Stomach (tissue), 9 donors: Measurements from ENCODE around the gene KRTAP4-2. TPM values are rescaled to one million over a fixed set of nuclear protein-coding genes. Genes with fewer than 3 reads are reported as not detected.

ENCODE experiments used
- DNase-seq, 2 donors: peaks; one replicate each; pipeline versions ENCODE4 v3.0.0 to v3.0.0-alpha.2; 2013 to 2019
- H3K27ac ChIP-seq, 5 donors: fragments of 200-600 bp in 4 of 5; sonication (generic) in 4 of 5; one replicate each; pipeline ENCODE4 v1.5.1; 2013 to 2019; ENCODE audit warnings: mild to moderate bottlenecking in 1 of 5, moderate library complexity in 1 of 5
- H3K27me3 ChIP-seq, 3 donors: fragments of 200-600 bp; sonication (generic); one replicate each; pipeline ENCODE4 v1.5.1; 2017 to 2019; ENCODE audit warnings: mixed run types in 1 of 3
- H3K36me3 ChIP-seq, 4 donors: fragments of 200-600 bp; sonication (generic); 1 replicate in 3 of 4; 2 replicates in 1 of 4; pipeline ENCODE4 v1.5.1; 2016 to 2019
- H3K4me1 ChIP-seq, 4 donors: fragments of 200-600 bp; sonication (generic); one replicate each; pipeline ENCODE4 v1.5.1; 2016 to 2019
- H3K4me3 ChIP-seq, 4 donors: fragments of 200-600 bp; sonication (generic) in 3 of 4; one replicate each; pipeline ENCODE4 v1.5.1; 2016 to 2019; ENCODE audit warnings: mild to moderate bottlenecking in 1 of 4
- H3K9me3 ChIP-seq, 4 donors: fragments of 200-600 bp; sonication (generic); one replicate each; pipeline ENCODE4 v1.5.1; 2016 to 2019
- CTCF ChIP-seq, 7 experiments: fragments of 450-650 bp in 4 of 7; fragments of 200-600 bp in 3 of 7; sonication (generic) in 3 of 7; IDR thresholded peaks; one replicate each; pipeline ENCODE4 v1.5.1; 2016 to 2019; ENCODE audit warnings: antibody characterized with exemption in 7 of 7, control low read depth in 2 of 7, mild to moderate bottlenecking in 1 of 7
- EP300 ChIP-seq: sonication (generic); formaldehyde crosslinking; IDR thresholded peaks from one replicate; pipeline ENCODE4 v1.6.1; 2017; ENCODE audit warnings: antibody characterized with exemption
- POLR2A ChIP-seq, 4 donors: fragments of 450-650 bp; IDR thresholded peaks; one replicate each; pipeline ENCODE4 v1.6.1; 2016; ENCODE audit warnings: antibody characterized with exemption in 4 of 4, control low read depth in 2 of 4, mild to moderate bottlenecking in 1 of 4, moderate library complexity in 1 of 4
- POLR2AphosphoS5 ChIP-seq, 3 donors: sonication (generic); formaldehyde crosslinking; IDR thresholded peaks; one replicate each; pipeline ENCODE4 v1.6.1; 2016; ENCODE audit warnings: antibody characterized with exemption in 3 of 3
- WGBS, 5 donors: extraction: QIAGEN DNeasy Blood & Tissue Kit in 3 of 5; methylation state at CpG; one replicate each; pipeline versions ENCODE4 v1.1.5 to v1.1.7; 2013 to 2018; 5-methylcytosine and 5-hydroxymethylcytosine counted together
- intact Hi-C: fragments of 100-400 bp; cut with DNase I; formaldehyde crosslinking; loops from one replicate; pipeline ENCODE4 v1.15.1; 2023; ENCODE audit warnings: low total_unique reads
- polyA plus RNA-seq, 3 donors: library from polyadenylated mRNA; stranded (reverse); fragments of 200-250 nt; gene quantifications; one replicate each; pipeline ENCODE4 v1.2.3, GENCODE V29; 2013
- total RNA-seq, 5 donors: library from RNA; depleted of rRNA; stranded (reverse); fragments of >200 nt; gene quantifications; one replicate each; pipeline versions ENCODE4 v1.1.0 to v1.2.3, GENCODE V29; 2014 to 2016
- donor health status: healthy with polysubstance abuse.
- donor health status: Bipolar disorder and iron deficiency.
- donor health status: healthy.

The KRTAP4-2 gene
- total and polyA plus RNA-seq, 8 donors, result not detected

DNA sequence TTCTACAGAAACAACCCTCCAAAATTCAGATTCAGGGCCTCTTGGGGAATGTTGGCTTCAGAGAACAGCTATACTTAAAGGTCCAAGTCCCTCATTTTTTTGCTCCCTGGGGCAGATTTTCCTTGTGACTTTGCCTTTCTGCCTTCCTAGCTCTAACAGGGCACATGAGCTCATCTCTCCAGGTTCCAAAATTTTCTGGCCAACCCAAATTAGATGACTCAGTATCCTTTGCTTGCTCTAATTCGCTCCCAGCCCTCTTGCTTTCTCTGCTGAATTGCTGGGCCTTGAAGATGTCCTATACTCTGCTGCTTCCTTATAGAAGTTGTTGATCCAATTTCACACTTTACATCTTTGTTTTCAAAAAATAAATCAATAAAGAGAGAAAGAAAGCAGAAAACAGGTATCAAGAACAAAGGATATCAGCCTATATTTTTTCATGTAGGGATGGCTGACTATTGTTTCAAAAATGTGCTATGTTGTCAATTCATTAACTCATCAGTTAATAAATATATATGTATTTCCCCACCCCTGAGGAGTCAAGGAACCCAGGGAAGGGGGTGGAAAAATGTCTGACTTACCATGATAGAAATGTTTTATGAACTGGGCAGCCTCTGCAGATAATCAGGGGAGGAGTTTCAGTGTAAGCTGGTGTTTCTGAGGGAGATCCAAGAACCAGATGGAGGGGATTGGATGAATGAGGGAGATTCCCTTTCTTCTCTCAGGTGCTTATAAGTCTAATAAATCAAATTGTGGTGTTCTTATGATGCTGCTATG lies 1.0 kb upstream of the KRTAP4-2 start:
- H3K27ac ChIP-seq, result no peak overlapping the region
- H3K4me3 ChIP-seq, result no peak overlapping the region
- no peaks in the 10 kb centered on the region for H3K36me3 ChIP-seq
- TF ChIP-seq EP300 (no peak), POLR2A (IDR thresholded peaks at IDR 0.05) (no peak), POLR2AphosphoS5 (IDR thresholded peaks at IDR 0.05) (no peak), CTCF (IDR thresholded peaks at IDR 0.05) (no peak)
- intact Hi-C loops, result no loop called here
- no peaks in the 10 kb centered on the region for H3K9me3 ChIP-seq
- H3K4me1 ChIP-seq, result no peaks in the 10 kb centered on the region
- WGBS, 5 donors, result 83 to 94% (median 89%) methylated on average over 1 of the region's 1 CpG
- H3K27me3 ChIP-seq, result peaks cover 0 to 12% (median 0%) of the 10 kb centered on the region in 3 donors
- no peak for DNase-seq

GRCh38 chr17:41178341-41178740 lies 320 bp upstream of the KRTAP4-2 start:
- Histone ChIP-seq H3K27ac (no peak overlapping the region), H3K4me3 (no peak overlapping the region), H3K9me3 (no peaks in the 10 kb centered on the region), H3K27me3 (peaks cover 0 to 12% (median 0%) of the 10 kb centered on the region in 3 donors), H3K4me1 (no peaks in the 10 kb centered on the region), H3K36me3 (no peaks in the 10 kb centered on the region)
- TF ChIP-seq POLR2A (IDR thresholded peaks at IDR 0.05), result no peak
- TF ChIP-seq POLR2AphosphoS5 (IDR thresholded peaks at IDR 0.05), result no peak
- TF ChIP-seq EP300, result no peak
- no peak for TF ChIP-seq CTCF (IDR thresholded peaks at IDR 0.05)
- DNase-seq, result no peak
- 89 to 98% (median 96%) methylated on average over 3 of the region's 3 CpGs for WGBS, 5 donors
- intact Hi-C loops, result no loop called here

GRCh38 chr17:41176744-41177387 lies 1.2 kb downstream of the KRTAP4-2 start:
- TF ChIP-seq POLR2AphosphoS5 (IDR thresholded peaks at IDR 0.05), result no peak
- intact Hi-C loops, result no loop called here

DNA sequence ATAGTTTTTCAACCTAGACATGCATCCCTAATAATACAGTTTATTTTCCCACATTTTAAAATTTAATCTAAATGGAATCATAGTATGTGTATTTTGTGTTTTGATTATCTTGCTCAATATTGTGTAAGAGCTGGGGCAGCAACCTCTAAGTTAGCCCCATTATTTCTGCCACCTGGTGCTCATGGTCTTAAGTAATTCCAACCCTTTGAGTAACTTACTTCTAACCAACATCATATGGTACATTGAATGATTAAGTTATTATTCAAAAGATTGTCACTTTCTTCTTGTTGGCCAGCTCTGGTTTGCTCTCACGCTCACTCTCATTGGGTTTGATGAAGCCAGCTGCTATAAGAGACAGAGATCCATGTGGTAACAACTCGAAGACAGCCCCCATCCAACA lies 6.1 kb downstream of the KRTAP4-2 start:
- H3K36me3 ChIP-seq, result no peaks in the 10 kb centered on the region
- H3K27me3 ChIP-seq, result peaks cover 0 to 6% (median 0%) of the 10 kb centered on the region in 3 donors
- WGBS, 5 donors, result 70 to 79% (median 78%) methylated on average over 2 of the region's 2 CpGs
- intact Hi-C loops, result no loop called here
- H3K9me3 ChIP-seq, result no peaks in the 10 kb centered on the region
- H3K4me3 ChIP-seq, result no peak overlapping the region
- H3K4me1 ChIP-seq, result no peaks in the 10 kb centered on the region
- H3K27ac ChIP-seq, result no peak overlapping the region
- DNase-seq, result no peak
- TF ChIP-seq EP300 (no peak), POLR2AphosphoS5 (IDR thresholded peaks at IDR 0.05) (no peak), POLR2A (IDR thresholded peaks at IDR 0.05) (no peak), CTCF (IDR thresholded peaks at IDR 0.05) (no peak)

More at GRCh38 chr17:41176744-41177387, 1.2 kb downstream of the KRTAP4-2 start:
- Histone ChIP-seq H3K9me3 (no peaks in the 10 kb centered on the region), H3K27me3 (peaks cover 0 to 12% (median 0%) of the 10 kb centered on the region in 3 donors), H3K4me3 (no peak overlapping the region), H3K4me1 (no peaks in the 10 kb centered on the region), H3K27ac (no peak overlapping the region), H3K36me3 (no peaks in the 10 kb centered on the region)
- DNase-seq, result no peak
- 74 to 89% (median 85%) methylated on average over 3 of the region's 3 CpGs for WGBS, 5 donors
